HG02840 (cell line): ENCODE measurements around the gene FLT3LG.

Experiments used
- ATAC-seq: cut with Tn5 transposase; IDR thresholded peaks from one replicate; pipeline ENCODE4 v1.9.1; 2021; ENCODE audit warnings: mild to moderate bottlenecking, moderate library complexity, moderate number of reproducible peaks; ENCODE audit not compliant: unreplicated experiment, low FRiP score

Gene FLT3LG

DNA sequence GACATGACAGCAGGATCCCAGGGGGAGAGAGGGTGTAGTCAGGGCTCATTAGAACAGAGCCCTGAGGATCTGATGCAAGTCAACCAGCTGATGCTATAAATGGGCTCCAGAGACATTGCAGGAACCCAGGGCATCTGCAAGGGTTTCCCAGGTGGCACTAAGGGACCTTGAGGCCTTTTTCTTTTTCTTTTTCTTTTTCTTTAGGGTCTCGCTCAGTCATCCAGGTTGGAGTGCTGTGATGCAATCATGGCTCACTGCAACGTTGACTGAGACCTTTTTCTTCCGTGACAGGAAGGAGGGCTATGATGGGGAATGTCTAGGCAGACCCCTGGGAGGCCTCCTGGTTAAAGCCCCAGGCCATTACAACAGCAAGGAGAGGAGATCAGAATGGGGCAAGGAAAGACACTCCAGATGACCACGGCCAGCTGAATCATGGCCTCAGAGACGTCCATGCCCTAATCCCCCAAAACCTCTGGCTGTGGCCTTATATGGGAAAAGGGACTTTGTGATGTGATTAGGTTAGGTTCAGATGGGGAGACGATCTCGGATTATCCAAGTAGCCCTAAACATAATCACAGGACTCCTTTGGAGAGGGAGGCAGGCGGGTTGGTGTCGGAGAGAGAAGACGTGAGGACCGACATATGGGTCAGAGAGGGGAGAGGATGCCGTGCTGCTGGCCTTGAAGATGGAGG lies 33.9 kb downstream of the FLT3LG start:
- no peak for ATAC-seq

DNA sequence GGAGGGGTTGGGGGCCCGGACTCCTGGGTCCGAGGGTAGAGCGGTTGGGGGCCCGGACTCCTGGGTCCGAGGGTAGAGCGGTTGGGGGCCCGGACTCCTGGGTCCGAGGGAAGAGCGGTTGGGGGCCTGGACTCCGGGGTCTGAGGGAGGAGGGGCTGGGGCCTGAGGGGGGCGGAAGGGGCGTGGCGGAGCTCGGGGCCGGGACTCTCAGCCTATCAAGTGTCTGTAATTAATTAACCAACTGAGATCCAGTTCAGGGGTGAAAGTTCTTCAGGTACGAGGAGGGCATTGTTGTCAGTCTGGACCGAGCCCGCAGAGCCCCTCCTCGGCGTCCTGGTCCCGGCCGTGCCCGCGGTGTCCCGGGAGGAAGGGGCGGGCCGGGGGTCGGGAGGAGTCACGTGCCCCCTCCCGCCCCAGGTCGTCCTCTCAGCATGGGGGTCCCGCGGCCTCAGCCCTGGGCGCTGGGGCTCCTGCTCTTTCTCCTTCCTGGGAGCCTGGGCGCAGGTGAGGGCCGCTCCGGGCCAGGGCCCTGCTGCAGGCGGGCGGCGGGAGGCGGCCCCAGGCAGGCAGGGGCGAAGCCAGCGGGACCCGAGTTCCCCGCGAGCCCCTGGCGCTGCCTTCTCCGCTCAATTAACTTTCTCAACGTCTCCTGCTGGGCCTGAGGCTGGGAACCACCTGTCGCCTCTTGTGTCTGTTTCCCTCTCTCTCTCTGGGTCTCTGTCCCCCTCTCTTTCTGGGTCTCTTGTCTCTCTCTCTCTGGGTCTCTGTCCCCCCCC lies 39.1 kb downstream of the FLT3LG start:
- ATAC-seq, result no peak

DNA sequence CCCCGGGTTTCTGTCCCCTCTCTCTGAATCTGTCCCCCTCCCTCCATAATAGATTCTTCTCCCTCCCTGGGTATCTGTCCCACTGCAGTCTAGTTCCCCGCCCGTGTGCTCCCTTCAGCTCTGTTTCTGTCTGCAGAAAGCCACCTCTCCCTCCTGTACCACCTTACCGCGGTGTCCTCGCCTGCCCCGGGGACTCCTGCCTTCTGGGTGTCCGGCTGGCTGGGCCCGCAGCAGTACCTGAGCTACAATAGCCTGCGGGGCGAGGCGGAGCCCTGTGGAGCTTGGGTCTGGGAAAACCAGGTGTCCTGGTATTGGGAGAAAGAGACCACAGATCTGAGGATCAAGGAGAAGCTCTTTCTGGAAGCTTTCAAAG lies 39.7 kb downstream of the FLT3LG start:
- no peak for ATAC-seq

DNA sequence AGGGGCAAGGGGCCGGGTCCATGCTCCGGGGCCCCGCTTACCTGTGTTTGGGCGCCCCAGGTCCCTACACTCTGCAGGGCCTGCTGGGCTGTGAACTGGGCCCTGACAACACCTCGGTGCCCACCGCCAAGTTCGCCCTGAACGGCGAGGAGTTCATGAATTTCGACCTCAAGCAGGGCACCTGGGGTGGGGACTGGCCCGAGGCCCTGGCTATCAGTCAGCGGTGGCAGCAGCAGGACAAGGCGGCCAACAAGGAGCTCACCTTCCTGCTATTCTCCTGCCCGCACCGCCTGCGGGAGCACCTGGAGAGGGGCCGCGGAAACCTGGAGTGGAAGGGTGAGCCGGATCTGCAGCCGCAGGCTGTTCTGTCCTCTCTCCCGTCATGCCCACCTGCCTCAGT lies 40.1 kb downstream of the FLT3LG start:
- no peak for ATAC-seq

DNA sequence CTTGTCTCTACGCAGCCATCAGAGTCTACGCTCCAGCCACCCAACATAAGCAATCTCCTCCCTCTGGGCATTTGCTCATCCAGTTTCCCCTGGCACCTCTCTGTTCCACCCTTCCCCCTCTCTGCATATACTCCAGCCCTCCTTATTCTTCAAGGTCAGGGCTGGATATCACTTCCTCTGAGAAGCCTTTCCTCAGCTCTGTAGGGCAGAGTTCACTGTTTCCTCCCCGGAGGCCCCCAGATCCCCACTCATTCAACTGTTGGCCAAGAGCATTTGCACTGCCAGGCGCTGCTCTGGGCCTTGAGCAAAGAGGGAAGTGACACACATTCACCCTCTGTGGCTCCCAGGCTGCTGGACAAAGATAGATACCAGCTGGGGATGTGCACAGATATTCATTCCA lies 41.8 kb downstream of the FLT3LG start:
- no peak for ATAC-seq

DNA sequence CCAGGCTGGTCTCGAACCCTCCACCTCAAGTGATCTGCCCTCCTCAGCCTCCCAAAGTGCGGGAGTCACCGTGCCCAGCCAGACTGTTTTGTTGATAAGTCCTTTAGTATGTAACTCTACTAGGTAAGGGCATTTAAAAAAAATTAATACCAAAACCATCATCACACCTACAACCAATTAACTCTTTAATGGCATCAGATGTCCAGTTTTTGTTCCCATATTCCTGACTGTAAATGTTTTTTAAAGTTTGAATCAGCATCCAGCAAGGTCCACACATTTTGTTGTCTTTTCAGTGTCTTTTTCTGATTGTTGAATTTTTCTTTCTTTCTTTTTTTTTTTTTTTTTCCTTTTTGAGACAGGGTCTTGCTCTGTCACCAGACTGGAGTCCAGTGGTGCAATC lies 44.0 kb downstream of the FLT3LG start:
- no peak for ATAC-seq

DNA sequence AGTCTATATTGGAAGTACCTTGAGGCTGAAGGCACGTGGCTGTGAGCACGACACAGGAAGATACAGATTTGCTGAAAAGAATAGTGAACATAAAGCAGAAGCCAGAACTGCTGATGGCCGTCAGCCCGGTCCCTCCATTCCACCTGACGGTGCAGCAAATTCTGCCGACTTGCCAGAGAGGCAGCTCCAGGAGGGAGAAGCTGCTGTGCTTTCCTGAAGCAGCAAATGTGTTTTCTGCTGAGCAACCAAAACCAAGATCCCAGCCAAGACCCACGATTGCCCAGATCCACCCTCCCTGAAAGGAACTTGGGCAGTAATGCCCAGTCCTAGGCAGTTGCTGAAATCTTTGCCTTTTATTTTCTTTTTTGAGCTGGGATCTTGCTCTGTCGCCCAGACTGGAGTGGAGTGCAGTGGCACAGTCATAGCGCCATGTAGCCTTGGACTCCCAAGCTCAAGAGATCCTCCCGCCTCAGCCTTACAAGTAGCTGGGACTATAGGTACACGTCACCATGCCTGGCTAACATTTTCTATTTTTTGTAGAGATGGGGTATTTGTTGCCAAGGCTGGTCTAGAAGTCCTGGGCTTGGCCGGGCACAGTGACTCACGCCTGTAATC lies 46.8 kb downstream of the FLT3LG start:
- no peak for ATAC-seq

DNA sequence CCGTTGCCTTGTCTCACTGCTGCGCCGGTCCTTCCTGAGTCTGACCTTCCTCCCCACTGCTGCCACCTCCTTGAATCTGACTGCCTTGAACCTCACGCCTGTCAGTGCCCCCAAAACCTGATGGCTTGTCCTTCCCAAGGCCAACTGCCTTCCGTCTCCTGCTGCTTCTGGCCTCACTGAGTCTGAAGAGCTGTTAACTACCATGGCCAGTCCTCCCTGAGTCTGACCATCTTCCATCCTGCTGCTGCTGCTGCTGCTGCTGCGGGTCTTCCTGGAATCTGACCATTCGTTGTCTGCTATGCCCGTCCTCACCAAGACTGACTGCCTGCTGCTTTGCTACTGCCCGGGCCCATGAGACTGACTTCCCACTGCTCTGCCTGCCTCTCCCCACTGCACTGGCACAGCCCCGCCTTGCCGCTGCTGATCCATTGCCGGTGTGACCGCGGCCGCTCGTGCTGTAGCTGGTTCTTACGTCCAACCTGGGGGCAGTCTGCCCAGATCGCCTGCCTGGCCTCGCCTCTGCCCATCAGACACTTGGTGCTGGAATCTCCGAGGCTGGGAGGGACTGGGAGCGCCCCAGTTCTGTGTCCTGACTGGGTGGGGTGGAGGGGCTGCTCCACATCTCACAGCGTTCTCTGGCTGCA lies 50.9 kb downstream of the FLT3LG start:
- ATAC-seq, result no peak

DNA sequence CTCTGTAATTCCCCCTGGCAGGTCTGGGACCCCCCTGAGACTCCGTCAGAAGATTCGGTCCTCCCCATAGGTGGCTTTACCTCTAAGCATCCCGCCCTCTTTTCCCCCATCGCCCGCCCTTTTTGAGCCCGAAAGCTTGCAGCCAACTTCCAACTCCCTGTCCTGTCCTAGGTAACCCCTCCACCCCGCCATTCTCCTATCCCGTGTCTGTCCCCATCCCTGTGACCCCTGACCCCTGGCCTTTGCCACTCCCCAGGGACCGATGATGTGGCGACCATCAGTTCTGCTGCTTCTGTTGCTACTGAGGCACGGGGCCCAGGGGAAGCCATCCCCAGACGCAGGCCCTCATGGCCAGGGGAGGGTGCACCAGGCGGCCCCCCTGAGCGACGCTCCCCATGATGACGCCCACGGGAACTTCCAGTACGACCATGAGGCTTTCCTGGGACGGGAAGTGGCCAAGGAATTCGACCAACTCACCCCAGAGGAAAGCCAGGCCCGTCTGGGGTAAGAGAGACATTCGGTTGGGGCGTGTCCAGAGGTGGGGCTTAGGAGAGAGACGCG lies 54.3 kb downstream of the FLT3LG start:
- no peak for ATAC-seq

DNA sequence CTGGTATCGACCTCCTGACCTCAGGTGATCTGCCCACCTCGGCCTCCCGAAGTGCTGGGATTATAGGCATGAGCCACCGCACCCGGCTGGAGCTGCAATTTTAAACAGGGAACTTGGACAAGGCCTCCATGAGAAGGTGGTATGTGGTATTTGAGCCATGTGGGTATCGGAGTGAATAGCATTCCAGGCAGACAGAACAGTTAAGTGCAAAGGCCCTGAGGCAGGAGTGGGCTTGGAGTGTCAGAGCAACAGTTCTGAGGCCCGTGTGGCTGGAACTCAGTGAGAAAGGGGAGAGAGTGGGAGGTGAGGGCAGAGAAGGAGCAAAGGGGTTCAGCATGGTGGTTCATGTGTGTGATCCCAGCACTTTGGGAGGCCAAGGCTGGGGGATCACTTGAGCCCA lies 56.7 kb downstream of the FLT3LG start:
- no peak for ATAC-seq

DNA sequence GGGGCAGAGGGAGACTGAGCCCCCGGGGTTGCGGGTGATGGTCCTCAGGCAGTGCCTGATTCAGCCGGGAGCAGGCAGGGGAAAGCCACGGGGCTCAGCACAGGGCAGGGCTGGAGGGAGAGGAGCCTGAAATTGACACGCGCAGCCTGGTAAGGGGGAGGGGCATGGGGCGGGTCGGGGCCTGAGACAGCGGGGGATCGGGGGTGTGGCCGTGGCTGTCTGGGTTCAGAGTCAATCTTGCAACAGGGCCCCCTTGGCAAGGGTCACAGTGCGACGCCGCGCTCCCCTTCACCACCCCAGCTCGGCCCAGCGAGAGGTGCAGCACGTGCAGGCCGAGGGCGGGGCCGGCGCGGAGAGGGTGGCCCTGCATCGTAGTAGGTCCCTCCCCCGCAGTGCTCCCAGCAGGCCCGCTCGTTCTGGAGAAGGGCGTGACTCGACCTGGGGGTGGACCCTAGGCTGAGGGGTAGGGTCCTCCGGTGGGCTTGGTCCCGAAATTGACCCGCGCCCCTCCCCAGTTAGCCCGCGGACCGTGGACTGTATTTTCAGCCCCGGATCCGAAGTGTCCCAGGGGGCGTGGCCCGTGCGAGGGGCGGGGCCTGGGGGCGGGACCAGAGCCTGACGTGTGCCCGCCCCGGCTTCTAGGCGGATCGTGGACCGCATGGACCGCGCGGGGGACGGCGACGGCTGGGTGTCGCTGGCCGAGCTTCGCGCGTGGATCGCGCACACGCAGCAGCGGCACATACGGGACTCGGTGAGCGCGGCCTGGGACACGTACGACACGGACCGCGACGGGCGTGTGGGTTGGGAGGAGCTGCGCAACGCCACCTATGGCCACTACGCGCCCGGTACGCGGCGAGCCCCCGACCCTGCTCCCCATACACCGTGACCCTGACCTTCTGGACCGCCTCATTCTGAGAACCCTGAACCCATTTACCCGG lies 59.8 kb downstream of the FLT3LG start:
- peak; percentile 66 for ATAC-seq

DNA sequence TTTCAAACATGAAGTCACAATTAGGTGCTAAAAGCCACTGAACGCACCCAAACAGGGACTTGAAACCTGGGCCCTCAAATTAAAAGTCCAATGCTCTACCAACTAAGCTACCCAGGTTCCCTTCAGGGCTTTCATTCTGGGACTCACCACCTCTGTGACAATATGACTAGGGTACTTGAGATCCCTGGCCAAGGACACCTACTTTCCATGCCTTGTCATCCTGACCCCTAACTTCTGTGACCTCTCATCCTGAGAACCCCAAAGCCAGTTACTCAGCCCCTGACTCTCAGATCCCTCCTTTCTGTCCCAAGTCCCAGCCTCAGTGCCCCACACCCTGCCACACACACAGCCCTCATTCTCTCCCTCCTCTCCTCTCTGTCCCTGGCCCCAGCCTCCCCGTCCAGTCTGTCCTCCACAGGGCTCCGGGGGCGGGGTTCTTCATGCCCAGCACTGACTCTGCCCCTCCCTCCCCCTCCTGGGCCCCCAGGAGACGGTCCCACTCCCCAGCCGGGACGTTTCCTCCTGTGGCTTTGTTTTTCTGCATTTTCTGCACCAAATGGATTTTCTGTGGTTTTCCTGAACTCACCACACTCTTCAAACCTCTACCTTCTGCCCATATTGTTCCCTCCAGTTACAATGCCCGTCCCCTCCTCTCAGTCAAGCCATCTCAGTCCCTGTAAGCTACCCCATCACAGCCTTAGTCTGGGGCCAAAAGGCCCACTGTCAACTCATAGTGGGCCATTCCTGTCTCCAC lies 60.8 kb downstream of the FLT3LG start:
- no peak for ATAC-seq
